Prostate gland (tissue), 2 donors: ENCODE measurements around the gene CTPS2.
"Not testable (repeated sequence)": the region's sequence is repeated elsewhere in the genome, so short reads cannot be mapped to it uniquely, and the experiment has no call there.

ENCODE experiments used
- POLR2A ChIP-seq: fragments of 450-650 bp; IDR thresholded peaks from one replicate; pipeline ENCODE4 v1.6.1; 2016; ENCODE audit warnings: antibody characterized with exemption, mild to moderate bottlenecking
- POLR2AphosphoS5 ChIP-seq: sonication (generic); formaldehyde crosslinking; IDR thresholded peaks from one replicate; pipeline ENCODE4 v1.6.1; 2017; ENCODE audit warnings: antibody characterized with exemption
- TF ChIP-seq, protein P1 (sequence below), 4 experiments: fragments of 200-600 bp in 2 of 4; fragments of 450-650 bp in 2 of 4; sonication (generic) in 2 of 4; IDR thresholded peaks; 1 replicate in 3 of 4; 2 replicates in 1 of 4; pipeline ENCODE4 v1.5.1; 2016 to 2019; ENCODE audit warnings: antibody characterized with exemption in 4 of 4, mild to moderate bottlenecking in 2 of 4, moderate library complexity in 2 of 4

DNA sequence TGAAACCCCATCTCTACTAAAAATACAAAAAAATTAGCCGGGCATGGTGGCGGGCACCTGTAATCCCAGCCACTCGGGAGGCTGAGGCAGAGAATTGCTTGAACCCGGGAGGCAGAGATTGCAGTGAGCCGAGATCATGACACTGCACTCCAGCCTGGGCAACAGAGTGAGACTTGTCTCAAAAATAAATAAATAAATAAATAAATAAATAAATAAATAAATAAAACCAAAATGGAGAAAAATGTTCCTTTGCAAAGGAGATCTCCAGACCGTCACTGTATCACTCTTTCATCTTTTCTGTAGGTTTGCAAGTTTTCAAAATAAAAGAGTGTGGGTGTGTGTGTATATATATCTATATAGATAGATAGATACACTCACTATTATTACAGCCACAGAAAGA is 109.2 kb downstream of the CTPS2 start:
- TF ChIP-seq, protein P1, sequence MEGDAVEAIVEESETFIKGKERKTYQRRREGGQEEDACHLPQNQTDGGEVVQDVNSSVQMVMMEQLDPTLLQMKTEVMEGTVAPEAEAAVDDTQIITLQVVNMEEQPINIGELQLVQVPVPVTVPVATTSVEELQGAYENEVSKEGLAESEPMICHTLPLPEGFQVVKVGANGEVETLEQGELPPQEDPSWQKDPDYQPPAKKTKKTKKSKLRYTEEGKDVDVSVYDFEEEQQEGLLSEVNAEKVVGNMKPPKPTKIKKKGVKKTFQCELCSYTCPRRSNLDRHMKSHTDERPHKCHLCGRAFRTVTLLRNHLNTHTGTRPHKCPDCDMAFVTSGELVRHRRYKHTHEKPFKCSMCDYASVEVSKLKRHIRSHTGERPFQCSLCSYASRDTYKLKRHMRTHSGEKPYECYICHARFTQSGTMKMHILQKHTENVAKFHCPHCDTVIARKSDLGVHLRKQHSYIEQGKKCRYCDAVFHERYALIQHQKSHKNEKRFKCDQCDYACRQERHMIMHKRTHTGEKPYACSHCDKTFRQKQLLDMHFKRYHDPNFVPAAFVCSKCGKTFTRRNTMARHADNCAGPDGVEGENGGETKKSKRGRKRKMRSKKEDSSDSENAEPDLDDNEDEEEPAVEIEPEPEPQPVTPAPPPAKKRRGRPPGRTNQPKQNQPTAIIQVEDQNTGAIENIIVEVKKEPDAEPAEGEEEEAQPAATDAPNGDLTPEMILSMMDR (IDR thresholded peaks at IDR 0.05) = not testable (repeated sequence)
- not testable (repeated sequence) for TF ChIP-seq POLR2A, POLR2AphosphoS5
